ENCODE data around the gene ATF6B. TPM values are rescaled to one million over a fixed set of nuclear protein-coding genes. Genes with fewer than 3 reads are reported as not detected.
A peak's percentile ranks its signal among the peaks of the same experiment; 100 is the strongest.

ATF6B gene
- total RNA-seq, 1 experiment from 2014 or later: 45.3 TPM

GRCh38 chr6:32083812-32084768 lies 44.0 kb downstream of the ATF6B start:
- Histone ChIP-seq H3K27ac (ENCODE audit: insufficient read length, low read depth, low read length) (no peak overlapping the region), H3K4me2 (ENCODE audit: insufficient read depth, insufficient read length, low read length) (no peak overlapping the region), H3K79me2 (ENCODE audit: insufficient read depth, low read length) (no peaks in the 10 kb centered on the region), H3K4me1 (ENCODE audit: insufficient read depth, low read length) (no peaks in the 10 kb centered on the region), H4K20me1 (ENCODE audit: control insufficient read depth, insufficient read depth, insufficient read length) (no peaks in the 10 kb centered on the region), H4K91ac (ENCODE audit: insufficient read length, low read depth, low read length) (no peak overlapping the region), H3K23ac (ENCODE audit: insufficient read length, low read depth, low read length) (no peak overlapping the region), H3K27me3 (ENCODE audit: insufficient read depth, low read length) (no peaks in the 10 kb centered on the region; the same call in 1 of the 2 replicates), H2BK5ac (ENCODE audit: insufficient read length, low read length) (no peak overlapping the region), H4K5ac (ENCODE audit: insufficient read length, low read depth, low read length) (no peak overlapping the region), H3K23me2 (ENCODE audit: insufficient read length, low read depth, low read length, poor library complexity, severe bottlenecking) (peaks cover 3% of the 10 kb centered on the region), H3K9ac (ENCODE audit: extremely low read depth, insufficient read length, low read length) (no peak overlapping the region), H2BK20ac (ENCODE audit: low read depth, low read length, poor library complexity, severe bottlenecking) (no peak overlapping the region), H4K8ac (replicated peaks; ENCODE audit: insufficient read length, low read depth, low read length) (no peak overlapping the region), H3K4ac (ENCODE audit: low read depth, low read length) (no peak overlapping the region), H2AFZ (ENCODE audit: low read length) (no peak overlapping the region), H3K9me3 (ENCODE audit: control insufficient read depth, low read depth, low read length) (no peaks in the 10 kb centered on the region), H3K14ac (ENCODE audit: insufficient read depth, low read length) (no peak overlapping the region), H3K18ac (ENCODE audit: insufficient read length, low read depth, low read length) (no peak overlapping the region), H2AK5ac (ENCODE audit: insufficient read length, low read length) (no peak overlapping the region), H3T11ph (ENCODE audit: low read length) (no peak overlapping the region), H2BK15ac (ENCODE audit: low read depth, low read length) (no peak overlapping the region), H3K56ac (ENCODE audit: insufficient read length, low read depth, low read length) (no peak overlapping the region), H2BK12ac (ENCODE audit: insufficient read length, low read depth, low read length) (no peak overlapping the region), H2BK120ac (ENCODE audit: low read depth, low read length, poor library complexity, severe bottlenecking) (no peak overlapping the region), H3K79me1 (ENCODE audit: insufficient read depth, low read depth, low read length, poor library complexity, severe bottlenecking) (no peaks in the 10 kb centered on the region)
- H3K4me3 Mint-ChIP-seq: no peak overlapping the region
- no peaks in the 10 kb centered on the region for H3K36me3 Mint-ChIP-seq (ENCODE audit: insufficient read depth in 1 of 3, low read depth in 3 of 3)
- H3K4me1 Mint-ChIP-seq: peaks cover 12 to 27% of the 10 kb centered on the region in 2 experiments
- no peak for TF ChIP-seq CTCF (conservative IDR thresholded peaks at IDR 0.05)
- H3K9me3 Mint-ChIP-seq: no peaks in the 10 kb centered on the region
- H3K27me3 Mint-ChIP-seq (ENCODE audit: low read depth): peaks cover 26% of the 10 kb centered on the region
- no peak for DNase-seq
- WGBS (ENCODE audit: extremely low coverage, insufficient read length, low lambda C conversion rate): no CpG with 5 or more reads among the region's 22 CpGs
- peak overlapping the region in 1 of 3 experiments; percentile 21; a peak in 2 of 7 replicates for H3K27ac Mint-ChIP-seq

All from H9 (cell line).